Measurements from ENCODE around the gene ZDHHC18.
"Not testable (repeated sequence)": the region's sequence is repeated elsewhere in the genome, so short reads cannot be mapped to it uniquely, and the experiment has no call there.

Gene ZDHHC18

GRCh38 chr1:26833432-26834405 is 7.2 kb downstream of the ZDHHC18 start:
- no peak for DNase-seq

DNA sequence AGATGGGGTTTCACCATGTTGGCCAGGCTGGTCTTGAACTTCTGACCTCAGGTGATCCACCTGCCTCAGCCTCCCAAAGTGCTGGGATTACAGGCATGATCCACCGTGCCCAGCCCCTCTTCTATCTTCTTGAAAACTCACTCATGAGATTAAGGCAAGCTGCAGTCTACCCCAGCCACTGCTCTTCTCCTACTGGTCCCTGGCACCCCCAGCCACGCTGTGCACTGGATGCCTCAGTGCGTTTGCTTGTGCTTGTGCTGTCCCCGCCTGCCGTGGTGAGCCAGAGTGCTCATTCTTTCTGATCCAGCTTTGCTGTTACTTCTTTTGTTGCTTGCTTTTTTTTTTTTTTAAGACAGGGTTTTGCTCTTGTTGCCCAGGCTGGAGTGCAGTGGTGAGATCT is 11.2 kb downstream of the ZDHHC18 start:
- not testable (repeated sequence) for DNase-seq

GRCh38 chr1:26838474-26839338 is 12.2 kb downstream of the ZDHHC18 start:
- DNase-seq, result no peak

GRCh38 chr1:26839339-26839722 is 12.8 kb downstream of the ZDHHC18 start:
- no peak for DNase-seq

- no peak for DNase-seq
Observed at GRCh38 chr1:26839779-26840178, 13.3 kb downstream of the ZDHHC18 start.

- no peak for DNase-seq
Observed at GRCh38 chr1:26844424-26845196, 18.1 kb downstream of the ZDHHC18 start.

DNA sequence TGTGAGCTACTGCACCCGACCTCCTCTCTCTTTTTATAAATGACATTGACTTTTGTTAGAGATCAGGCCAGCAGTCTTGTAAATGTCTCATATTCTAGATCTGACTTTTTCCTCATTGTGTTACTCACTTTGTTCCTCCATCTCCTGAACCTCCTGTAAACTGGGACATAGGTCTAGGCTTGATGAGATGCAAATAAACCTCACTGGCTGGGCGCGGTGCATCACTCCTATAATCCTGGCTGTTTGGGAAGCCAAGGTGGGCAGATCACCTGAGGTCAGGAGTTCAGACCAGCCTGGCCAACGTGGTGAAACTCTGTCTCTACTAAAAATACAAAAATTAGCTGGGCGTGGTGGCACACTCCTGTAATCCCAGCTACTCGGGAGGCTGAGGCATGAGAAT is 21.3 kb downstream of the ZDHHC18 start:
- DNase-seq, result not testable (repeated sequence)

DNA sequence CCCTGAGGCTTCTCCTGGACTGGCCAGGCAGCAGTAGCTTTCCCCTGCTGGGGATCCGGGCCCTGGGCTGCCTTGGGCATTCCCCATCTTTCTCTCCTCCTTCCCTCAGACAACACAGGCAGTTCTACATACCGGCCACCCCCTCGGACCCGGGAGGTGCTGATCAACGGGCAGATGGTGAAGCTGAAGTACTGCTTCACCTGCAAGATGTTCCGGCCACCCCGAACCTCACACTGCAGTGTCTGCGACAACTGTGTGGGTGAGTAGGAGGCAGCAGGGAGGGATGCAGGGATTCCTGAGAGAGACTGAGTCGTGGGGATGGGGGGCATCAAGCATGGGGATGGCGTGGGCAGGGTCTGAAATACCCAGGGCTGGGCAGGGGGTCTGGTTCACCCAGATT is 22.0 kb downstream of the ZDHHC18 start:
- no peak for DNase-seq

- no peak for DNase-seq
Observed at GRCh38 chr1:26848941-26849774, 22.7 kb downstream of the ZDHHC18 start.

DNA sequence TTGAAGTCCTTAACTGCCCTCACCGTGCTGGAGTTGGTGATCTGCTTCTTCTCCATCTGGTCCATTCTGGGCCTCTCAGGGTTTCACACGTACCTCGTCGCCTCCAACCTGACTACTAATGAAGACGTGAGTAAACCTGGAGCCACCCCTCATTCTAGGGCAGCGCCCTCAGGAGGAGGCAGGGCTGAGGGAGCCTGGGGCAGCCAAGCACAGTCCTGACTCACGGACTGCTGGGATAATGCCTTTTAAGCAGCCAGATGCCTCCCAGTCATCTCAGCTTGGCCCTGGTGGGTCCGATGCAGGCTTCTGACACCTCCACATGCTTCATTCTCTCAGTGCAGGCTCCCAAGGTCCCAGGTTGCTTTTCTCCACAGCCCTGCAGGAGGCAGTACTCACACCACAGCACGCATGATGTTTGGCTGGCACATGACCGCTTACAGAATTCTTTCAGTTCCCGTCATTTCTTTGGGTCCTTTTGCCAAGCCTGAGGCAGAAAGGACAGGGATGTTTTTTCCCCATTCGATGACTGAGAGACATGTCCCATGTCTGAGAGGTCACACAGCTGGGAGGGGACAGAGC is 24.7 kb downstream of the ZDHHC18 start:
- no peak for DNase-seq

DNA sequence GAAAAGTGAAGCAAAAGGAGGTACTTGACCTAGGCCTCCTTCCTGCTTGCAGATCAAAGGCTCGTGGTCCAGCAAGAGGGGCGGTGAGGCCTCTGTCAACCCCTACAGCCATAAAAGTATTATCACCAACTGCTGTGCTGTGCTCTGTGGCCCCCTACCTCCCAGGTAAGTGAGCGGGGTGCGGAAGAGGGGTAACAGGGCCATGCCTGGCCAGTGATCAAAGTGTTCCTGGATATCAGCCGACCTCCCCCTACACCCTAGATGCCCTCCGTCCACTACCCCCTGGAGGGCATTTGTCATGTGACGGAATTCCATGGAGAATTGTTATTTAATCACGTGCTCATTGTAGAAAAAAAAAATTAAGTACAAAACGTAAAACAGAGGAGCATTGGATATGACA is 26.2 kb downstream of the ZDHHC18 start:
- DNase-seq, result no peak

DNA sequence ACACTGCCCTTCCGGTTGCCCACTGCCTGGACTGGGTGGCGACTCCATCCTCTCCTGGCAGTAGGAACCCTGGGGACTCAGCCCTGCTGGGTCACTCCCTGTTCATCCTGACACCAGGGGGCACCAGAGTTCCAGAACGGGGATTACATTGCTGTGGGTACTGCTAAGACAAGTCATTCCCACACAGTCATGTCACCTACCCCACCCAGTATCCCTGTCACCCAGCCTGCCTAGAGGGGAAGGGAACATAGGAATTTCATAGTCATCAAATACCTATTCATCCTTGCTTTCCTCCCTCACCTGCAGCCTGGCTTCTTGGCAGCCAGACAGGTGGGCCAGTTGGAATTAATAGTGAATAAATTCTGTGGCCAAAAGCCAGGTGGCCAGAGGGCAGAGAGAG is 26.7 kb downstream of the ZDHHC18 start:
- peak; percentile 74 for DNase-seq

GRCh38 chr1:26853600-26853999 is 27.1 kb downstream of the ZDHHC18 start:
- no peak for DNase-seq

- no peak for DNase-seq
Observed at GRCh38 chr1:26854906-26855305, 28.4 kb downstream of the ZDHHC18 start.

DNA sequence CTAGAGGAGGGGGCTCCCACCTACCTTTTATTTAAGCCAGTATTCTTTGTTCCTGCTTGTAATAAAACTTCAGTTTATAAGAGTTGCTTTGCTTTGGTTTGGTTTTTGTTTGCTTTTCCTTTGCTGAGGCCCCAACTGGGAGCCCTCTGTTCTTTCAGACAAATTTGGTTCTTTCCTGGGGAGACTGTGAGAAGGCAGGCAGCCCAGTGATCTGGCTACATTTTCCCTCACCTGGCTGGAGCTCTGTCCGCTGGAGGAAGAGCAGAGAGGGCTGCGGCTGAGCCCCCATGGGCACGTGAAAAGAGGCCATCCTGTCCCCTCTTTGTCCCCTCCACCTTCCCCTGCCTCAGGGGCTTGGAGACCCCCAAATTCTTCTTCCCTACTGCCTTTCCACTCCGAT is 29.1 kb downstream of the ZDHHC18 start:
- no peak for DNase-seq

GRCh38 chr1:26856181-26856580 is 29.7 kb downstream of the ZDHHC18 start:
- DNase-seq, result no peak

GRCh38 chr1:26856604-26857469 is 30.3 kb downstream of the ZDHHC18 start:
- DNase-seq, result no peak

GRCh38 chr1:26857473-26858060 is 31.1 kb downstream of the ZDHHC18 start:
- DNase-seq, result no peak

DNA sequence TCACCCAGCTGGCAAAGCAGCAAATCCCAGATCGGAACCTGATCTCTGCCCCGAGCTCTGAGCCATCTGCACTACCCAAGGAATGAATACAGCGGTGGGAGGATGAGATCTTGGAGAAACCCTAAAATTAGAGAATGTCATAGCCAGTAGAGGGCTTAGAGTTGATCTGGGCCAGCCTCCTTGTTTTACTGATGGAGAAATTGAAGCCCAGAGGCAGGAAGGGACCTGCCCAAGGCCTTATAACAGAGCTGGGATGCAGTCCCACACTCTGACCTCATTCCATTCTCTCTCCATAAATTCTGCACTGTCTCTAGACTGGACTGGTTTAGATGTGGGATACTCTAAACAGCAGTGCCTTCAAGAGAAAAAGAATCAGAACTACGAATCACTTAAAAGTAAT is 31.7 kb downstream of the ZDHHC18 start:
- DNase-seq, result no peak

All from DMS153 (cell line).